ENCODE results near the gene ZC3HAV1L.

Gene ZC3HAV1L

GRCh38 chr7:139078911-139079310 is 43.1 kb upstream of the ZC3HAV1L start:
- TF ChIP-seq FOXM1 (IDR thresholded peaks at IDR 0.05; ENCODE audit: borderline replicate concordance, low read depth) (no peak), TAF1 (IDR thresholded peaks at IDR 0.05; ENCODE audit: low read depth) (no peak), CREB1 (IDR thresholded peaks at IDR 0.05; ENCODE audit: low read depth) (no peak), NFIC (IDR thresholded peaks at IDR 0.05) (no peak), REST (IDR thresholded peaks at IDR 0.05; ENCODE audit: low read depth) (no peak), YY1 (IDR thresholded peaks at IDR 0.05; ENCODE audit: low read depth) (no peak), TEAD4 (IDR thresholded peaks at IDR 0.05) (no peak), MAX (IDR thresholded peaks at IDR 0.05) (no peak), EP300 (IDR thresholded peaks at IDR 0.05; ENCODE audit: borderline replicate concordance) (no peak), TCF12 (IDR thresholded peaks at IDR 0.05; ENCODE audit: low read depth) (no peak), USF1 (IDR thresholded peaks at IDR 0.05) (no peak), ZBTB7A (IDR thresholded peaks at IDR 0.05; ENCODE audit: low read depth) (no peak), CEBPB (IDR thresholded peaks at IDR 0.05) (no peak), EGR1 (IDR thresholded peaks at IDR 0.05) (no peak), RAD21 (IDR thresholded peaks at IDR 0.05; ENCODE audit: low read depth) (no peak)

- no peak for TF ChIP-seq CREB1 (IDR thresholded peaks at IDR 0.05; ENCODE audit: low read depth)
- no peak for TF ChIP-seq TEAD4 (IDR thresholded peaks at IDR 0.05)
- TF ChIP-seq ZBTB7A (IDR thresholded peaks at IDR 0.05; ENCODE audit: low read depth), result no peak
- TF ChIP-seq EGR1 (IDR thresholded peaks at IDR 0.05), result no peak
- TF ChIP-seq REST (IDR thresholded peaks at IDR 0.05; ENCODE audit: low read depth), result no peak
- TF ChIP-seq MAX (IDR thresholded peaks at IDR 0.05), result no peak
- TF ChIP-seq TCF12 (IDR thresholded peaks at IDR 0.05; ENCODE audit: low read depth), result no peak
- no peak for TF ChIP-seq TAF1 (IDR thresholded peaks at IDR 0.05; ENCODE audit: low read depth)
- TF ChIP-seq YY1 (IDR thresholded peaks at IDR 0.05; ENCODE audit: low read depth), result no peak
Observed at GRCh38 chr7:139078399-139078798, 42.6 kb upstream of the ZC3HAV1L start.

GRCh38 chr7:139075871-139076686 is 40.2 kb upstream of the ZC3HAV1L start:
- TF ChIP-seq TEAD4 (IDR thresholded peaks at IDR 0.05), result no peak
- no peak for TF ChIP-seq EGR1 (IDR thresholded peaks at IDR 0.05)
- no peak for TF ChIP-seq MAX (IDR thresholded peaks at IDR 0.05)
- no peak for TF ChIP-seq TCF12 (IDR thresholded peaks at IDR 0.05; ENCODE audit: low read depth)

GRCh38 chr7:139075031-139075652 is 39.3 kb upstream of the ZC3HAV1L start:
- TF ChIP-seq RAD21 (IDR thresholded peaks at IDR 0.05; ENCODE audit: low read depth) (peak; percentile 81), EGR1 (IDR thresholded peaks at IDR 0.05) (no peak), CEBPB (IDR thresholded peaks at IDR 0.05) (no peak), TAF1 (IDR thresholded peaks at IDR 0.05; ENCODE audit: low read depth) (no peak), FOXM1 (IDR thresholded peaks at IDR 0.05; ENCODE audit: borderline replicate concordance, low read depth) (no peak), CREB1 (IDR thresholded peaks at IDR 0.05; ENCODE audit: low read depth) (no peak), MAX (IDR thresholded peaks at IDR 0.05) (no peak), NFIC (IDR thresholded peaks at IDR 0.05) (no peak), EP300 (IDR thresholded peaks at IDR 0.05; ENCODE audit: borderline replicate concordance) (no peak), TEAD4 (IDR thresholded peaks at IDR 0.05) (peak; percentile 87)

GRCh38 chr7:139072796-139073195 is 37.0 kb upstream of the ZC3HAV1L start:
- TF ChIP-seq MAX (IDR thresholded peaks at IDR 0.05), result no peak
- no peak for TF ChIP-seq NFIC (IDR thresholded peaks at IDR 0.05)
- no peak for TF ChIP-seq EGR1 (IDR thresholded peaks at IDR 0.05)
- no peak for TF ChIP-seq CREB1 (IDR thresholded peaks at IDR 0.05; ENCODE audit: low read depth)
- no peak for TF ChIP-seq ZBTB7A (IDR thresholded peaks at IDR 0.05; ENCODE audit: low read depth)
- TF ChIP-seq RAD21 (IDR thresholded peaks at IDR 0.05; ENCODE audit: low read depth), result no peak
- TF ChIP-seq EP300 (IDR thresholded peaks at IDR 0.05; ENCODE audit: borderline replicate concordance), result no peak
- TF ChIP-seq REST (IDR thresholded peaks at IDR 0.05; ENCODE audit: low read depth), result no peak
- no peak for TF ChIP-seq YY1 (IDR thresholded peaks at IDR 0.05; ENCODE audit: low read depth)
- TF ChIP-seq TEAD4 (IDR thresholded peaks at IDR 0.05), result no peak

All from Ishikawa (cell line).